ENCODE results near the gene CACNA1C.

- TF ChIP-seq CTCF (conservative IDR thresholded peaks at IDR 0.05 in 1 of 2, IDR thresholded peaks at IDR 0.05 in 1 of 2; ENCODE audit: extremely low read depth in 1 of 2, insufficient read depth in 1 of 2, low read depth in 1 of 2, low read length in 2 of 2) (peak in 1 of 2 donors; percentile 19), EZH2 (IDR thresholded peaks at IDR 0.05; ENCODE audit: borderline replicate concordance, low read length) (no peak)
Measured at GRCh38 chr12:2673966-2674810, 621.4 kb downstream of the CACNA1C start.
